ENCODE results near the gene TMEM14B. TPM values are rescaled to one million over a fixed set of nuclear protein-coding genes. Genes with fewer than 3 reads are reported as not detected.

TMEM14B gene
- total RNA-seq, 1 donor from 2014 or later: 59.1 TPM

DNA sequence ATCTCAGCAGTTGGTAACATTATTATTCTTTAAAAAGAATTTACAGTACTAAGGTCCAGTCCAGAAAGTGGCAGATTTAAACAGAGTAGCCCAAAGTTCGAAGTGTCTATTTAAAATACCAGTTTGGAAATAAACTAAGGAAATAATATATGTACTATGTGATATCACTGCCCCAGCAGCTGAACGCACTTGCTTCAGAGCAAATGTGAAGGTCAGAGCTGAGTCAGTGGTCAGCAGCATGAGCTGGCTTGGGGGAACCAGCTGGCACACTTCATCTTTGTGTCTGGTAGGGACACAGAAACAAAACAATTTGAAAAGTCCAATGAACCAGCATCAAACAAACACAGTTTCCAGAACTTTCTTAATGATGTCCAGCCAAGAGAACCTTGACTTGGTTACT lies 15.4 kb downstream of the TMEM14B start:
- Histone ChIP-seq H3K9me3 (no peaks in the 10 kb centered on the region), H3K4me1 (peaks cover 0 to 4% of the 10 kb centered on the region in 2 donors), H3K4me3 (no peak overlapping the region), H3K27me3 (no peaks in the 10 kb centered on the region), H3K27ac (no peak overlapping the region), H3K36me3 (peaks cover 0 to 3% of the 10 kb centered on the region in 2 donors)
- DNase-seq (ENCODE audit: low spot score in 2 of 2): no peak
- TF ChIP-seq CTCF (IDR thresholded peaks at IDR 0.05): no peak
- intact Hi-C loops (cut with DNase I): no loop called here

GRCh38 chr6:10769419-10769818 lies 21.8 kb downstream of the TMEM14B start:
- H3K27ac ChIP-seq: no peak overlapping the region
- no peaks in the 10 kb centered on the region for H3K9me3 ChIP-seq
- peaks cover 7 to 8% of the 10 kb centered on the region in 2 donors for H3K36me3 ChIP-seq
- H3K4me1 ChIP-seq: no peaks in the 10 kb centered on the region
- intact Hi-C loops (cut with DNase I): no loop called here
- no peak for TF ChIP-seq CTCF (IDR thresholded peaks at IDR 0.05)
- H3K27me3 ChIP-seq: no peaks in the 10 kb centered on the region
- DNase-seq (ENCODE audit: low spot score in 2 of 2): no peak
- H3K4me3 ChIP-seq: no peak overlapping the region

- intact Hi-C loops (cut with DNase I): no loop called here
Observed at GRCh38 chr6:10771371-10771894, 23.8 kb downstream of the TMEM14B start.

DNA sequence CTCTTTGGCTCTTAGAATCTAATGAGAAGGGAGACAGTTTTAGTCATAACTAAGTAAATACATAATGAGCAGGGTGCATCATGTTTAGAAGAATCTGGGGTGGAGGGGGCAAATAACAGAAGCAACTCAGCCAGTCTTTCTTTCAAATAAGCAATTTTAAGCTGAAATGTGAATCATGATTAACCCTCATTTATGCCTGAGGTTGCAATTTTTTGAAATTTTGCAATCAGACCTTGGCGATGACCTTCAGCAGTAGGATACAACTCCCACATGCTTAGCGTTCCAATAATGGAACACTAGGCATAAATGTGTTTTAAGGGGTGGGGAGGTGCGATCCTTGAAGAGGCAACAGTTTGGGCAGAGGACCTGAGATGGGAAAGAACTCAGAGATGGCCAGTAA lies 30.6 kb downstream of the TMEM14B start:
- Histone ChIP-seq H3K4me1 (no peaks in the 10 kb centered on the region), H3K4me3 (no peak overlapping the region), H3K27ac (no peak overlapping the region), H3K36me3 (peaks cover 19 to 22% of the 10 kb centered on the region in 2 donors), H3K27me3 (no peaks in the 10 kb centered on the region), H3K9me3 (no peaks in the 10 kb centered on the region)
- intact Hi-C loops (cut with DNase I): no loop called here
- DNase-seq (ENCODE audit: low spot score in 2 of 2): no peak
- no peak for TF ChIP-seq CTCF (IDR thresholded peaks at IDR 0.05)

More at GRCh38 chr6:10771371-10771894, 23.8 kb downstream of the TMEM14B start:
- H3K27me3 ChIP-seq: no peaks in the 10 kb centered on the region
- no peak for TF ChIP-seq CTCF (IDR thresholded peaks at IDR 0.05)
- no peak for DNase-seq (ENCODE audit: low spot score in 2 of 2)
- H3K9me3 ChIP-seq: no peaks in the 10 kb centered on the region
- H3K4me3 ChIP-seq: no peak overlapping the region
- no peaks in the 10 kb centered on the region for H3K4me1 ChIP-seq
- H3K27ac ChIP-seq: no peak overlapping the region
- peaks cover 23 to 26% of the 10 kb centered on the region in 2 donors for H3K36me3 ChIP-seq

- H3K9me3 ChIP-seq: no peaks in the 10 kb centered on the region
- intact Hi-C loops (cut with DNase I): no loop called here
- no peak for TF ChIP-seq CTCF (IDR thresholded peaks at IDR 0.05)
- no peak for DNase-seq (ENCODE audit: low spot score in 2 of 2)
- H3K36me3 ChIP-seq: peaks cover 19 to 24% of the 10 kb centered on the region in 2 donors
- H3K4me3 ChIP-seq: no peak overlapping the region
- H3K4me1 ChIP-seq: no peaks in the 10 kb centered on the region
- no peak overlapping the region for H3K27ac ChIP-seq
- H3K27me3 ChIP-seq: no peaks in the 10 kb centered on the region
Observed at GRCh38 chr6:10779076-10779475, 31.5 kb downstream of the TMEM14B start.

GRCh38 chr6:10791673-10792072 lies 44.1 kb downstream of the TMEM14B start:
- peaks cover 0 to 4% of the 10 kb centered on the region in 2 donors for H3K36me3 ChIP-seq
- no peaks in the 10 kb centered on the region for H3K27me3 ChIP-seq
- H3K4me3 ChIP-seq: no peak overlapping the region
- no peaks in the 10 kb centered on the region for H3K9me3 ChIP-seq
- DNase-seq (ENCODE audit: low spot score in 2 of 2): no peak
- intact Hi-C loops (cut with DNase I): no loop called here
- H3K4me1 ChIP-seq: no peaks in the 10 kb centered on the region
- no peak overlapping the region for H3K27ac ChIP-seq
- TF ChIP-seq CTCF (IDR thresholded peaks at IDR 0.05): no peak

All from ascending aorta (tissue), 2 donors.